HG03521 (cell line): ENCODE results near the gene ZPBP2.
"Not testable (repeated sequence)": the region's sequence is repeated elsewhere in the genome, so short reads cannot be mapped to it uniquely, and the experiment has no call there.

Experiments used
- ATAC-seq: cut with Tn5 transposase; IDR thresholded peaks from one replicate; pipeline ENCODE4 v1.9.1; 2021; ENCODE audit warnings: mild to moderate bottlenecking, moderate library complexity; ENCODE audit not compliant: unreplicated experiment

Gene ZPBP2, protein sequence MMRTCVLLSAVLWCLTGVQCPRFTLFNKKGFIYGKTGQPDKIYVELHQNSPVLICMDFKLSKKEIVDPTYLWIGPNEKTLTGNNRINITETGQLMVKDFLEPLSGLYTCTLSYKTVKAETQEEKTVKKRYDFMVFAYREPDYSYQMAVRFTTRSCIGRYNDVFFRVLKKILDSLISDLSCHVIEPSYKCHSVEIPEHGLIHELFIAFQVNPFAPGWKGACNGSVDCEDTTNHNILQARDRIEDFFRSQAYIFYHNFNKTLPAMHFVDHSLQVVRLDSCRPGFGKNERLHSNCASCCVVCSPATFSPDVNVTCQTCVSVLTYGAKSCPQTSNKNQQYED

DNA sequence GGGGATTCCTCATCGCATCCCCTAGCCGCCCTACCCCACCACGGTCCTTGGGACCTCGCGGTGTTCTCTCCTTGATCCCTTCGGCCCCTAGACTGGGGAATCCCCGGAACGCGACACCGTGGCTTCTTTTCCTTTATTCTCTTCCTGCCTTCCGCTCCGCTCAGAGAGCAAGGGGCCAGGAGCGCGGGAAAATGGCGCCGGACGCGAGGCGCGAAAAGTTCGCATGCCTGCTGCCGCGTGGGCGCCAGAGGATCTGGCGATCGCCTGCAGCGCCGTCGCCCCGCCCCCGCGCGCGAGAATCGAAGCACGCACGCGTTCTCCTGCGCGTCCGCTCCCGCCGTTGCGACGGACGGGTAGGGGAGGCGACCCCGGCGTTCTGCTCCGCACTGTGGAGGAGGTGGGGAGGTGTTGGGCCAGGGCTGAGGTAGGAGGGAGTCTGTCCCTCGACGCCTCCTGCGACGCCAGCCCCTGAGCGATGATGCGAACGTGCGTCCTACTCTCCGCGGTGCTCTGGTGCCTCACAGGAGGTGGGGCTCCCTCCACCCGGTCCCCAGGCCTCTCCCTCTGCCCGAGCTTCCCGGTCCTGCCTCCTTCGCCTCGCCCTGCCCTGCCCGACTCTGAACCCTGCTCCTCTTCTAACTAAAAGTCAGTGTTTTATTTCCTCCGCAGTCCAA is at the start of gene ZPBP2:
TSS of gene ZPBP2 (plus strand) at position 323 of the 674 bp plus-strand sequence. CDS start at position 476, 153 bp downstream.
- peak; percentile 9 for ATAC-seq

DNA sequence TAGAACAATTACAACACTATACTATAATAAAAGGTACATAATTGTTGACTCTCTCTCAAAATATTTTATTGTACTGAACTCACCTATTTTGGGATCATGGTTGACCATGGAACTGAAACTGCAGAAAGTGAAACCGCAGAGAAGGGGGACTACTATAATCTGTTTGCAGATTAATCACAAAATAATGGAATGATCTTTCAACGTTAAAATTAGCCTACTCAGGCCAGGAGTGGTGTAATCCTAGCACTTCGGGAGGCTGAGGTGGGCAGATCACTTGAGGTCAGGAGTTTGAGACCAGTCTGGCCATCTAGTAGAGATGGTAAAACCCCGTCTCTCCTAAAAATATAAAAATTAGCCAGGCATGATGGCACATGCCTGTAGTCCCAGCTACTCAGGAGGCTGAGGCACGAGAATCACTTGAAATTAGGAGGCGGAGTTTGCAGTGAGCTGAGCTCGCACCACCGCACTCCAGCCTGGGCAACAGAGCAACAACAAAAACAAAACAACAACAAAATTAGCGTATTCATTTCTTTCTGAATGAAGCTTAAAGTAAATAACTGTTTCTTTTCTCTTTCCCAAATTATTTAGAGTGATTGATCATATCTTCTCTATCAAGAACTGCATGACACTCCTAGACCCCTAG is 49.5 kb upstream of the ZPBP2 start:
- ATAC-seq, result no peak

DNA sequence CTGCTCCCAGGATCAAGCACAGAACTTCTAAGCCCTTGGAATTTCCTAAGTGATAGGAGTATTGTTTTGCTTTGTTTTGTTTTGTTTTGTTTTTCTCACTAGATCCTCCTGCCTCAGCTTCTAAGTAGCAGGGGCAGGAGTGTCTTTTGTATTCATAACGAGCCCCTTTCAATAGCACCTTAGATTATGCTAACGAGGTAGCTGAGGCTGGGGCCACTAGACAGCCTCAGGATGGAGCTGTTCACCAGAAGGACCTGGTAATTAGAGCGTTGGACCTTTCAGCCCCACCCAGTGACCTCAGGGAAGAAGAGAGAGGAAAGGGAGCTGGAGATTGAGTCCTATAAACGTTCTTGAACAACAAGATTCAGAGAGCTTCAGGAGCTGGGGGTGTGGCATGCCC is 47.5 kb upstream of the ZPBP2 start:
- ATAC-seq, result no peak

DNA sequence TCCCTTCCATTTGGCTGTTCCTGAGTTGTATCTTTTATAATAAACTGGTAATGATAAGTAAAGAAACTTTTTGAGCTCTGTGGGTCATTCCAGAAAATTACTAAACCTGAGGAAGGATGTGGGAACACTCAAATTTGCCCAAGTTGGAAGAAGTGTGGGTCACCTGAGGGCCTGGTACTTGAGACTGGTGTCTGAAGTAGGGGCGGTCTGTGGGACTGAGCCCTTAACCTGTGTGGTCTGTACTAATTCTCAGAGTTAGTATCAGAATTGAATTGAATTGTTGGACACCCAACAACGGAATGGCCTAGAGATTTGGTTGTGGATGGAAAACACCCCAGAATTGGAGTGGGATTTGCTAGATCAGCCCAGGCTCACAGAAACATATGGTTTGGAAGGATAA is 47.0 kb upstream of the ZPBP2 start:
- no peak for ATAC-seq

DNA sequence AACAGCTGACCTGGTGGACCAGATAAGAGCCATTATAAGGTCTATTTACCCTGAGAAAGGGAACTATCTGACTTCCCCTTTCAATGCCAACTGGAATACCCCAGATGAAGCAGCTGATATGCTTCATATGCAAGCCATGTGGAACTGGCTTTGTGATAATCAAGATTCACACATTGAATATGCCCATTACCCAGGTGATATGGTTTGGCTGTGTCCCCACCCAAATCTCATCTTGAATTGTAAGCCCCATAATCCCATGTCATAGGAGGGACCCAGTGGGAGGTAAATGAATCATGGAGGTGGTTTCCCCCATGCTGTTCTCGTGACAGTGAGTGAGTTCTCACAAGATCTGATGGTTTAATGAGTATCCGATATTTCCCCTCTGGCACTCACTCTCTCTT is 46.0 kb upstream of the ZPBP2 start:
- no peak for ATAC-seq

DNA sequence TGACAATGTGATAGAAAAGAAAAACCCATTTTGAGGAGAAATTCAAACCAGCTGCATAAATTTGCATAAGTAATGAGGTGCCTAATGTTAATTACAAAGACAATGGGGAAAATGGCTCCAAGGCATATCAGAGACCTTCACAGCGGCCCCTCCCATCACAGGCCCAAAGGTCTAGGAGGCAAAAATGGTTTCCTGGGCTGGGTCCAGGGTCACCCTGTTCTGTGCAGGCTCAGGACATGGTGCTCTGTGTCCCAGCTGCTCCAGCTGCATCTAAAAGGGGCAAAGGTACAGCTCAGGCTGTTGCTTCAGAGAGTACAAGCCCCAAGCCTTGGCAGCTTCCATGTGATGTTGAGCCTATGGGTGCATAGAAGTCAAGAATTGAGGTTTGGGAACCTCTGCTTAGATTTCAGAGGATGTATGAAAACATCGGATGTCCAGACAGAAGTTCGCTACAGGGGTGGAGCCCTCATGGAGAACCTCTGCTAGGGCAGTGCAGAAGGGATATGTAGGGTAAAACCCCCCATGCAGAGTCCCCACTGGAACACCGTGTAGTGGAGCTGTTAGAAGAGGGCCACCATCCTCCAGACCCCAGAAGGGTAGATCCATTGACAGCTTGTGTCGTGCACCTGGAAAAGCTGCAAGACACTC is 44.5 kb upstream of the ZPBP2 start:
- no peak for ATAC-seq

DNA sequence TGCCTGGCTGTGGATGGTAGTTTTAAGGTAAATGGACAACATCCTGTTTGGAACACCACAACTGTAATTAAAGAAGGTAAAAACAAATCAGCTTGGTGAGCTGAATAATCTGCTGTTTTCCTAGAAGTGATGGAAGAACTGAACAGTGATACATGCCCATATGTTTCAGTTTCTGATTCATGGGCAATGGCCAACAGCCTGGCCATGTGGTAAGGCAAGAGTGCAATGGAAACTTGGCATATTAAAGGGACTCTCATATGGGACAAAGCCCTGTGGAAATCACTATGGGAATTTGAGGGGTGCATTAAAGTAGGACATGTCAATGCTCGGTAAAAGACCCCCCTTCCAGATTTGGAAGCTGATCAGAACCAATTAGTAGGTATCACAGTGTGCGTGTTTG is 41.7 kb upstream of the ZPBP2 start:
- ATAC-seq, result no peak

DNA sequence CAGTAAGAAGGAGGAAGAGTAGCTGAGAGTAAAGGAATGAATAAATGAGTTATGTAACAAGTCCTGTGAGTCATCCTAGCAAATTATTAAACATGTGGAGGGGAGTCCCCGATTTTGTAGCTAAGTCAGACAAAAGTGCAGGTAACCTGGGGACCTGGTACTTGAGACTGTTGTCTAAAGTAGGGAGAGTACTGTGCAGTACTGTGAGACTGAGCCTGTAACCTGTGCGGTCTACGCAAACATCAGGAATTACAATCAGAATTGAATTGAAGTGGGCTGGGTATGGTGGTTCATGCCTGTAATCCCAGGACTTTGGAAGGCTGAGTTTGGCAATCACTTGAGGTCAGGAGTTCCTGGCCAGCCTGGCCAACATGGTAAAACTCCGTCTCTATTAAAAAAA is 39.6 kb upstream of the ZPBP2 start:
- ATAC-seq, result no peak

DNA sequence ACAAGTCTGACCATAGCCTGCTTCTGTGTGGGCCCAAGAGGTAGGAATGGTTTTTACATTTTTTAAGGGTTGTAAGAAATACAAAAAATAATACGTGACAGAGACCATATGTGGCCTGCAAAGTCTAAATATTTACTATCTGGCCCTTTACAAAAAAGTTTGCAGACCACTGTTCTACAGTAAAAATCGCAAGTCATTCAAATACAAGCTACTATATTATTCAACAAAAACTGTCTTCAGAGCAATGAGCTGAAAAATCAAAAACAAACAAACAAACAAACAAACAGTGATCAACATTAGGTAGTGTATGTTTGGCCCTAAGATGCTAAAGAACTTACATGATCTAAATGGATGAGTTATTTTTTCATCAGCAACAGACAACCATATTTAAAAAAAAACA is 36.4 kb upstream of the ZPBP2 start:
- ATAC-seq, result no peak

DNA sequence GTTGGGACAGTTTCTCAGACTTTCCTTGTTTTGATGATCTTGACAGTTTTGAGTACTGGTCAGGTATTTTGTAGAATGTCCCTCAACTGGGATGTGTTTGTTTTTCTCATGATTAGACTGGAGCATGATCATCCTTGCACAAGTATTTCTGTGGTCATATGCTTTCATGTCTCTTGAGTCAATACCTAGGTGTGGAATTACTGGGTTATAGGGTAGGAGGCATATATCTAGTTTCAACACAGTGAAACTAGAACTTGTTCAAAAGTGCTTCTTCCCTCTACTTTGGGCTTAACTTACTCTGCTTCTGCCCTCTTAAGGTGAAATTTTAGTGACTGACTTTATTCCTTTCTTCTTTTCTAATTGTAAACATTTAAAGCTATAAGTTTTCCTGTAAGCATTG is 34.0 kb upstream of the ZPBP2 start:
- no peak for ATAC-seq

DNA sequence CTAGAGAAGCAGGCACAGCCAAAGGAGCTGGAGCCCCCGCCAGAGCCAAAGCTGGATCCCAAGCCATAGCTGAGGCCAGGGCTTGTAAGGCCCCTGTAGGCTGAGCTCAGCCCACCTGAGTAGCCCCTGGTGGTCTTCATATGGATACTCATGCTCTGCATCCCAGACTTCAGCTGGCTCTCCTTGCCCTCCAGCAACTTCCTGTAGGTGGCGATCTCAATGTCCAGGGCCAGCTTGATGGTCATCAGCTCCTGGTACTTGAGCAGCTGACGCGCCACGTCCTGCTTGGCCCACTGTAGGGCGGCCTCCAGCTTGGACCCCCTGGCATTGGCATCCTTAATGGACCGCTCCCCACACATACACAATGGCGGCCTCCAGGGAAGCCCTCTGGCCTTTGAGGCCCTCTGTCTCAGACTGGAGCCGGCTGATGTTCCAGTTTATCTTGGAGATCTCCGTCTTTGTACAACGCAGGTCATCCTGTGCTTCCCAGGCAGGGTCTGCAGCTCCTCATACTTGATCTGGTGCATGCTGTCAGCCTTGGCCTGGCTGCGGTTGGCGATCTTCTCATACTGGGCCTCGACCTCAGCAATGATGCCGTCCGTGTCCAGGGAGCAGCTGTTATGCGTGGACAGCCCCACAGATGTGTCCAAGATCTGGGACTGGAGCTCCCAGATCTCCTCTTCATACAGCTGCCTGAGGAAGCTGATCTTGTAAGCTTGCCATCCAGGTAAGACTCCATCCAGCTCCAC is 32.8 kb upstream of the ZPBP2 start:
- ATAC-seq, result no peak

DNA sequence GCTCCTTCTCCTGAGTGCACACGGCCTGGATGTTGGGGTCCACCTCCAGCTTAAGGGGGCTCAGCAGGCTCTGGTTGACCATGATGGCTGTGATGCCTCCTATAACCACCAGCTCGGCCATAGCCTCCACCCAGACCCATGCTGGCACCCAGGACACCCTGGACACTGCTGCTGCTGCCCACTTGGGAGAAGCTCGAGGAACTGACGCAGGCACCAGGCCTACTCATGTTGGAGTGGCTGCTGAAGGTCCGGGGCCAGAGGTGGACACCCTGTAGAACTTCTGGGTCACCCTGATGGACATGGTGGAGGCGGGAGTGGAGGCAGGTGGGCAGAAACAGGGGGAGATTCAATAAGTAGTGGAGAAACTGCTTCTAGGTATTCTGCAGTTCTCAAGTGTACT is 31.9 kb upstream of the ZPBP2 start:
- ATAC-seq, result no peak

DNA sequence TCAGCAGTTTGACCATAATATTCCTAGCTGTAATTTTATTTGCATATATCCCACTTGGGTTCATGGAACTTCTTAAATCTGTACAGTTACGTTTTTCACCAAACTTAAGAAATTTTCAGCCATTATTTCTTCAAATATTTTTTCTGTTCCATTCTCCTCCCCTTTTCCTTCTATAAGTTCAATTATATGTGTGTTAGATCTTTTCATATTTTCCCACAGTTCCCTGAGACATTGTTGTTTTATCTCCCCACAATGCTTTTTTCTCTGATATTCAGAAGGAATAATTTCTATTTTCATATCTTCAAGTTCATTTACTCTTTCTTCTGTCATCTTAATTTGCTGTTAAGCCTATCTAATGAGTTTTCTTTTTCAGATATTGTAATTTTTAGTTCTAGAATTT is 29.9 kb upstream of the ZPBP2 start:
- ATAC-seq, result no peak

DNA sequence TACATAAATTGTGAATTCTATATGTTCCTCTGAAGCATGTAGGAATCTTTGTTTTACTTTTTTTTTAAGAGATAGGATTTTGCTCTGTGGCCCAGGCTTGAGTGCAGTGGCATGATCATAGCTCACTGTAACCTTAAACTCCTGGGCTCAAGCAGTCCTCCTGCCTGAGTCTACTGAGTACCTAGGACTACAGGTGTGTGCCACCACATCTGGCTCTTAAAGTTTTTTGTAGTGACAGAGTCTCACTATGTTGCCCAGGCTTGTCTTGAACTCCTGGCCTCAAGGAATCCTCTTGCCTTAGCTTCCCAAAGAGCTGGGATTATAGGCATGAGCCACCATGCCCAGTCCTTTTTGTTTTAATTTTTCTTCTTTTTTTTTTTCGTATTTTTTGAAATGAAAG is 29.2 kb upstream of the ZPBP2 start:
- ATAC-seq, result no peak

DNA sequence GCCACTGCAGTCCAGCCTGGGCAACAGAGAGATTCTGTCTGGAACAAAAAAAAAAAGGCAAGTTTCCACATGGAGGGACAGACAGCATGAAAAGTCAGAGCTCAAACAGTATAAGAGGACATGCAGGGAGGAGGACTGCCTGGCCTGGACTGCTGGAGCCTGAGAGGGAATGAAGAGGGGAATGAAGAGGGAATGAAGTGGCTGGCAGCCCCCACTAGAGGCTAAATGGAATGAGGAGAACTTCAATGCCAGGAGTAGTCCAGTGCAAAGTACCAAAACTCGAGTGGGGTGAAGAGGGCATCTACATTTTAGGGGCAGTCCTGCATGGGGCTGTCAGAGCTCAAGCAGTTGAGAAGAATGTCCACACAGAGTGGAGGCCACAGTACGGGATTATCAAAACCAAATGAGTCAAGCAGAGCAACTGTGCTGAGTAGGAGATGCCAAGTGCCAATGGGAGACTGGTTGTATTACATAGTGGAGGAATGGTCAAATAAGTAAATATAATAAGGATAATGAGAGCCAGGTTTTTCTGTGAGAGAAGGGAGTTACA is 26.8 kb upstream of the ZPBP2 start:
- no peak for ATAC-seq

DNA sequence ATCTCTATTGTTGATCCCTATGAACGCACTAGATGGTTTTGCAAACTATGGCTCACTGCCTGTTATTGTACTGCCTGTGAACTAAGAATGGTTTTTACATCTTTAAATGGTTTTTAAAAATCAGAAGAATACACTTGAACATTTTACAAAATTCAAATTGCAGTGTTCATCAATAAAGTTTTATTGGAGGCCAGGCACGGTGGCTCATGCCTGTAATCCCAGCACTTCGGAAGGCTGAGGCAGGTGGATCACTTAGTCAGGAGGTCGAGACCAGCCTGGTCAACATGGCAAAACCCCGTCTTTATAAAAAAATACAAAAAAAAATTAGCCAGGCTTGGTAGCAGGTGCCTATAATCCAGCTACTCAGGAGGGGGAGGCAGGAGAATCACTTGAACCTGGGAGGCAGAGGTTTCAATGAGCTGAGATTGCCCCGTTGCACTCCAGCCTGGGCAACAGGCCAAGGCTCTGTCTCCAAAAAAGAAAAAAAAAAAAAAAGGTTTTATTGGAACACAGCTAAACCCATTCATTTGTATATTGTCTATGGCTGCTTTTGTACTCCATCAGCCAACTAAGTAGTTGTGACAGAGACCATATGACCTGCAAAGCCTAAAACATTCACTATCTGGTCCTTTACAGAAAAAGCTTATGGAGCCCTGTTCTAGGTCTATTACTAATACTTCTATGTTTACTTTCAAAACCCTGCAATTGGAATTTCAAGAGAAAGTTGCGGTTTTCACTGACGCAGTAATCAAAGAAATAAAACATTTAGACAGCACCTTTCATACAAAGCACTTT is 22.8 kb upstream of the ZPBP2 start:
- ATAC-seq, result no peak

DNA sequence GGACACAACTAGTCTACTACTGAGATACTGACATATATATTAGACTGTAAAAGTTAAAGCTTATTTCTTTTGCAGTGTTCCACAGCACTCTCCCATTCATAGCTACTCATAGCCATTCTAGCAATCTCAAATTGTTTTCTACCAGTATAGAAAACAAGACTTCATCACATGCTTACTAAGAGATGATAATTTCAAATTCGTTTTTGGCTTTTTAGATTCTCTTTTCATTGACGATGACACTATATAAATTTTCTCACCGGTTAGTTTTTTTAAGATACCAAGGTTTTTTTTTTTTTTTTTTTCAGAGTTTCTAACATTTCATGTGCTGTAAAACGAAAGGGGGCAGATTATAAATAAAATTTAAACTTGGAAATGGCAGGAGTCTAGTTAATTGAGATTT is 21.8 kb upstream of the ZPBP2 start:
- ATAC-seq, result no peak

DNA sequence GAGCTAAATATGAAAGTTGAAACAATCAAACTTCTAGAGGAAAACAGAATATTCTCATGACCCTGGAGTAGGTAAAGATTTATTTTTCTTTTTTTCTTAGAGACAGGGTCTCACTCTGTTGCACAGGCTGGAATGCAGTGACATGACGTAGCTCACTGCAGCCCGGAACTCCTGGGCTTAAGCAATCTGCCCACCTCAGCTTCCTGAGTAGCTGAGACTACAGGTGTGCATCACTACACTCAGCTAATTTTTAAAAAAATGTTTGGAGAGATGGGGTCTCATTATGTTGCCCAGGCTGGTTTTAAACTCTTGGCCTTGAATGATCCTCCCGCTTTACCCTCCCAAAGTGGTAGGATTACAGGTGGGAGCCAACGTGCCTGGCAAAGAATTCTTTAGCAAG is 19.4 kb upstream of the ZPBP2 start:
- no peak for ATAC-seq

DNA sequence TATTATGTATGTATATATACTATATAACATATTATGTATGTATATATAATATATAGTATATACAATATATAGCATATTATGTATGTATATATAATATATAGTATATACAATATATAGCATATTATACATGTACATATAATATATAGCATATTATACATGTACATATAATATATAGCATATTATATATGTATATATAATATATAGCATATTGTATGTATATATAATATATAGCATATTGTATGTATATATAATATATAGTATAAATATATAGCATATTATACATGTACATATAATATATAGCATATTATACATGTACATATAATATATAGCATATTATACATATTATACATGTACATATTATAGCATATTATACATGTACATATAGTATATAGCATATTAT is 17.8 kb upstream of the ZPBP2 start:
- ATAC-seq, result not testable (repeated sequence)

DNA sequence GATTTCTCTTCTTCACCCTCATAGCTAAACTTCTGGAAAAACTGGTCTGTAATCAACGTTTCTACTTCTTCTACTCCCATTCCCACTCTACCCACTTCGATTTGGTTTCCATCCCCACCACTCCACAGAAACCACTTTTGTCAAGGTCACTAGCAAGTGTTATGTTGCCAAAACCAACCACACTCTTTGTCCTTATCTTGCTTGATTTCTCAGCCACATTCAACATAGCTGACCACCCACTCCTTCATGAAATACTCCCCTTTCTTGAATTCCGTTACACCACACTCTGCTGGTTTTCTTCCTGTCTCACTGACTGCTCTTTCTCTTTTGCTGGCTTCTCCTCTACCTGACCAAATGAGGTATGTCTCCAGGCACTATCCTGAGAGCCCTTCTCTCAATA is 15.8 kb upstream of the ZPBP2 start:
- no peak for ATAC-seq
